Measurements from ENCODE around the gene LAMC3. TPM values are rescaled to one million over a fixed set of nuclear protein-coding genes. Genes with fewer than 3 reads are reported as not detected.

LAMC3 gene
- total RNA-seq, 1 donor = not detected

DNA sequence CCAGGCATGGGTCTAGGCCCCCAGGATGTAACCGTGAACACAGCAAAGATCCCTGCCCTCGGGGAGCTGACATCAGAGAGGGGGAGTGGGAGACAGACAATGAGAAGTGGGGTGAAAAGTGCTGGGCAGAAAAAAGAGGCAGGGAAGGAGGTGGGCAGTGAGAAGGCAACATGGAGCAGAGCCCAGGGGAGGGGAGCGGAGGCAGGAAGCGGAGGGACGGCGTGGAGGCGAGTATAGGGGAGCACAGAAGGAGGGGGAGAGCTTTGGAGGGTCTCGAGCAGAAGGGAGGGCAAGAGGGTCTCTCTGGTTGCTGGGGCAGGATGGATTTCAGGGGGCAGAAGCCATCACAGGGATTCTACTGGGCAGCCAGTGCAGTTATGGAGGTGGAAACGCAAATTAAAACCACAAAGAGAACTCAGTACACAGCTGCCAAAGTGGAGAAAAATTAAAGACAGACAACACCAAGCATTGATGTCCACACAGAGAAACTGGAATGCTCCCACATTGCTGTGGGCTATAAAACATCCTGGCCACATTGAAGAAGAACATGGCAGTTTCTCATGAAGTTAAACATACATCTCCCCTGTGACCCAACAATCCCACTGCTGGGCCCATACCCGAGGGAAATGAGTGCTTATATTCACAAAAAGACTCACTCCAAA is 21.1 kb upstream of the LAMC3 start:
- no peak for TF ChIP-seq CTCF (IDR thresholded peaks at IDR 0.05; ENCODE audit: insufficient read depth, low read length)
- no peak for DNase-seq (ENCODE audit: low read depth)
- H3K4me3 ChIP-seq (ENCODE audit: low read depth, low read length) = no peak overlapping the region

DNA sequence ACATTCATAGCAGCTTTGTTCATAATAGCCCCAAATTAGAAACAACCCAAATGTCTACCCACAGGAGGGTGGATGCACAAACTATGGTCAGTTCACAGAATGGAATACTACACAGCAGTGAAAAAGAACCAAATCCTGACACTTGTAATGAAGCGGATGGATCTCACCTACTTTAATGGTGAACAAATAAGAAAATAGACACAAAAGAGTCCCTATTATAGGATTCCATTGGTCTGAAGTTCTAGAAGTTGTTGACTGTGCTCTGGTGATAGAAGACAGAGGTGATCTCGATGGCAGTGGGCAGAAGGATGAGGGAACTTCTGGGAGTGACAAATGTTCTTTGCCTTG is 20.6 kb upstream of the LAMC3 start:
- H3K4me3 ChIP-seq (ENCODE audit: low read depth, low read length) = no peak overlapping the region
- no peak for DNase-seq (ENCODE audit: low read depth)
- TF ChIP-seq CTCF (IDR thresholded peaks at IDR 0.05; ENCODE audit: insufficient read depth, low read length) = no peak

DNA sequence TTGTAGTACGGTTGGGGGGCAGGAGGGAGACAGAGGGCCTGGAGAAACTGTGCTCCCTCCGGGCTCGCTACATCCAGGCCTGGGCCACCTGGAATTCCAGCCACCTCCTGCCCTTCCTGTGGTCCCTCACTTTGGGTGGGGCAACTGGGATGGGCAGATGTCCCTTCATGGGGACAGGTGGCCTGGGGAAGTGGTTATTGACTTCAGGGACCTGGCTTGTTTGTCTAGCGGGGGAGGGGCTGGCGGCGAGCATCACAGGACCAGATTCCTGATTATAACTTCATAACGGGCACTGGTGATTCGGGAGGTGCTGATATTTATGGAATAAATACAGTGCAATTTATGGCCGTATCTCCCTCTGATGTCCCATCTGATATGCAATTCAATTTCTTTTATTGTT is 20.1 kb upstream of the LAMC3 start:
- no peak for TF ChIP-seq CTCF (IDR thresholded peaks at IDR 0.05; ENCODE audit: insufficient read depth, low read length)
- H3K4me3 ChIP-seq (ENCODE audit: low read depth, low read length) = no peak overlapping the region
- no peak for DNase-seq (ENCODE audit: low read depth)

- no peak overlapping the region for H3K4me3 ChIP-seq (ENCODE audit: low read depth, low read length)
- DNase-seq (ENCODE audit: low read depth) = no peak
- no peak for TF ChIP-seq CTCF (IDR thresholded peaks at IDR 0.05; ENCODE audit: insufficient read depth, low read length)
Measured at GRCh38 chr9:130989391-130989790, 19.6 kb upstream of the LAMC3 start.

DNA sequence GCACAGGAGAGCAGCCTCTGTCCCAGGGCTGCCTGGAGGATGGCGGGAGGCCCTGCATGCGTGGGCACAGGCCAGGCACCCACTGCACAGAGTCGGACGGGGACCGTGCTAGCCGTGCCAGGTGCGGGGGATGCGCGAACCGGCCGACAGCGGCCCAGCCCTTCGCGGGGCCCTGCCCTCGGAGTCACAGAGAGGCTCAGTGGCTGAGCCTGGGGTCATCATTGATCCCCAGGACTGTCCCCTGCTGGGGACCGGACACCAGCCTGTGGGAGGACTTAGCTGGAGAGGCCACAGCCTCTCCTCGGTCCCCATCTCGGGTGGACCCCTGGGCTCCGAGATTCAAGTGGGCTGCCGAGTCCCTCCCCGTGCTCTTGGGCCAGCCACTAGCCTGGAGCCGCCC is 19.1 kb upstream of the LAMC3 start:
- no peak for DNase-seq (ENCODE audit: low read depth)
- no peak overlapping the region for H3K4me3 ChIP-seq (ENCODE audit: low read depth, low read length)
- no peak for TF ChIP-seq CTCF (IDR thresholded peaks at IDR 0.05; ENCODE audit: insufficient read depth, low read length)

DNA sequence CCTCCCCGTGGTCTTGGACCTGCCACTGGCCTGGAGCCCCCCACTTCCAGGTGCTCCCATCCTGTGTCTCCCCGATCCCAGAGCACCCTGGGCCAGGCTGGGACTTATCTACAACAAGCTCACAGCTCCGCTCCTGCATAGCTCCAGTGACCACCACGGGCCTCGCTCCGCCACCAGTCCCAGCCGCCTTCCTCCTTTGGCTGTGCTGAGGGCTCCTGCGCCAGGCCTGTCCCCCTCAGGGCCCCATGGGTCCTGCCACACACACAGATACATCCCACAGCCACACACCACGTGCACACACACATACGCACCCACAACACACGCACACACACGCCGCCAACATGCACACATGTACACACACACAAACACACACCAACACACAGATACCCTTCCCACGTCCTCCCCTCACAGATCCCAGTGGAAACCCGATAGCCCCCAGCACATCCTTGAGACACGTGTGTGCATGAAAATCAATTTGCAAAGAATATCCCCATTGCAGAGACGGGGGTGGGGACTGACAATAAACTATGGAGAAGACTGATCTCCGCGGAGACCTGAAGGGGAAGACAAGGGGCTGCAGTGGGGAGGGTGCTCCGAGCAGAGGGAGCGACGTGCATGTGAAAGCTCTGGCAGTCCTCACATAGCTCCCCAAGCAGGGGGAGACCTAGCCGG is 18.5 kb upstream of the LAMC3 start:
- DNase-seq (ENCODE audit: low read depth) = no peak
- TF ChIP-seq CTCF (IDR thresholded peaks at IDR 0.05; ENCODE audit: insufficient read depth, low read length) = no peak
- H3K4me3 ChIP-seq (ENCODE audit: low read depth, low read length) = no peak overlapping the region
